Putamen (tissue), 1 donor: ENCODE measurements around the gene RPS21.

ENCODE experiments used
- DNase-seq: peaks from one replicate; pipeline ENCODE4 v3.0.0-alpha.2; 2016; ENCODE audit warnings: low spot score

RPS21 gene

DNA sequence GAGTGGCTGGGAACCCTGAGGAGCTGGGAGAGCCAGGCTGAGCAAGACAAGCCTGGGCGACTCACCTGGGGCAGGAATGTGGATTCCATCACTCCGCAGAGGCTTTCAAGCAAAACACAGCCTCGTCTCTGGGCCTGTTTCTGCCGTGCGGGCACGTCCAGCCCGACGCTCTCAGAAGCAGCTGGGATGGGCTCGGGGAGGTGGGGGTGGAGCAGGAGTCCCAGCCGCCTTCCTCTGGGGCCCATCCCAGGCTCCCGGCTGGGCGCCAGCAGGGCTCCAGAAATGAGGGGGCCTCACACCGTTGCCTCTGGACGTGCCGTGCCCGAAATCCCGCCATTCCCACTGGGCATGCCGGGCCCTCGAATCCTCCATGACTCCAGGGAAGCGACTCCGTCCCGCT lies 8.7 kb upstream of the RPS21 start:
- DNase-seq: no peak

DNA sequence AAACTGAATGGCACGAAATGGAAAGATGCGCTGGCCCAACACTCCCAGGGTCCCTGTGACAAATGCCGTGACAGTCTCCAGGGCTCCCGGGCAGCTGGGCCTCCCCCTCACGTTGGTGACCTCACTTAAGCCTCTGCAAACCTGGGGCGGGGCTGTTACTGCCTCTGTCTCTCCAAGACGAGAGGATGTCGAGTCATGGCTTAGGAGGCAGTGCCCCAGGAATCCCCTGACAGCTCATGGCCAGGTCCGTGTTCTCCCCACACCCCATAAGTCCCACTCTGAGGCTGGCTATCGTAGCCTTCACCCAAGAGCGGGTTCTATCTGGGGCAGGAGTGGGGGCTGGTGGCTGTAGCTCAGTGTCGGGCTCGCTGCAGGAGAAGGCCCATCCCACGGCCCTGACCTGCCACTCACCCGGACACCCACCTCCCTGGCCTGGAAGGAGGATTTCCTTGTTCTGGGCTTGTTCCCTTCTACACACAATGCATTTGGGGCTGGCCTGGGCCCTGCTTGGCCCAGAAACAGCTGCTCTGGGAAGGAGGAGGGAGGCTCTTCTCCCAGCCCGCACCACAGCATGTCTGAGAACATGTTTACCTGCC lies 5.6 kb upstream of the RPS21 start:
- DNase-seq: no peak

DNA sequence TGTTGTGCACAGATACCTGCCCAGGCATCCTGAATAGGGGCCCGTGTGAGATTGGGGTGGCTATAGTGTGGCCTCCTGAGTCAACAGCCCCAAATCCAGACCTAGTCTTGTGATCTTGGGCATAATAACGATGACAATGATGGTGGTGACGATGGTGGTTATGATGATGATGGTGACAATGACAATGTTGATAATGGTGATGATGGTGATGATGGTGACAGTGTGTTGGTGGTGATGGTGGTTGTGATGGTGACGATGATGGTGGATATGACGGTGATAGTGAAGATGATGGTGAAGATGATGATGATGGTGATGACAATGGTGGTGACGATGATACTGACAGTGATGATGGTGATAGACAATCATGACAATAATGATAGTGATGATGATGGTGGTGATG lies 5.1 kb upstream of the RPS21 start:
- DNase-seq: no peak

DNA sequence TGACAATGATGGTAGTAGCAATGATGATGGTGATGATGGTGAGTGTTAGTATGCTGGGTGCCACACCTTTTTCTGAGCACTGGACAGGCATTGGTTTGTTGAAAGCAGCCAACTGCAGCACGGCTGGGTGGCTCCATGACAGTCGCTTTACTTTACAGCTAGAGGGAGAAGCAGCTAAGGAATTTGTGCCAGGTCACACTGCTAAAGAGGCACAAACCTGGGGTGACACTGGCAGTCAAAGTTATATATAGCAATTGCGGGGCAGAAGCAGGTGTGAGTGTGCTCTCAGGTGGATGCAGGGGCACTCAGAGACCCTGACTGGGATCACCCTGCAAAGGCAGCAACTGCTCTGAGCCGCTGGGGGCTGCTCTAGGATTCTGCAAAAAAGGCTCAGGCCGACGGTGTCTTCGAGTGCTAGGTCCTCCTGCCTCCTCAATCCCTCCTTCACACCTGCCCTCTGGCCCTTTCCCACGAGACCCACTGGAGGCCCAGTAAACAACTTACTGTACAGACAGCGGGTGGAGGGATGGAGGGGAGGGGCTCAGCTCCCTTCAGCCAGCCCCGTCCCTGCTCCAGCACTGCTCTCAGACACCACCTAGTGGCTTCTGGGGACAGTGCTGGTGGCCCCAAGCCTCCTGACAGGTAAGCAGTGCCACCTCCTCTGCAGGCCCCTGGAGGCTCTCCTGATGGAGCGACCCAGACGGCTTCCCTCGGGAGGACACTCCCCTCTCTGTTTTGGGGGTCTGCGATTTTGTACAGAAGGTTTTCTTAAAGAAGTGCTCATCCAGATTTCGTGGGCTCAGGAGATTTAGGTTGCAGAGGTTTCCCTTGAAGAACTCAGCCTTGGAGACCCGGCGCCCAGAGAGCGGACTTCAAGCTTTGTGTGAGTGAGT lies 4.4 kb upstream of the RPS21 start:
- peak; percentile 70 for DNase-seq

DNA sequence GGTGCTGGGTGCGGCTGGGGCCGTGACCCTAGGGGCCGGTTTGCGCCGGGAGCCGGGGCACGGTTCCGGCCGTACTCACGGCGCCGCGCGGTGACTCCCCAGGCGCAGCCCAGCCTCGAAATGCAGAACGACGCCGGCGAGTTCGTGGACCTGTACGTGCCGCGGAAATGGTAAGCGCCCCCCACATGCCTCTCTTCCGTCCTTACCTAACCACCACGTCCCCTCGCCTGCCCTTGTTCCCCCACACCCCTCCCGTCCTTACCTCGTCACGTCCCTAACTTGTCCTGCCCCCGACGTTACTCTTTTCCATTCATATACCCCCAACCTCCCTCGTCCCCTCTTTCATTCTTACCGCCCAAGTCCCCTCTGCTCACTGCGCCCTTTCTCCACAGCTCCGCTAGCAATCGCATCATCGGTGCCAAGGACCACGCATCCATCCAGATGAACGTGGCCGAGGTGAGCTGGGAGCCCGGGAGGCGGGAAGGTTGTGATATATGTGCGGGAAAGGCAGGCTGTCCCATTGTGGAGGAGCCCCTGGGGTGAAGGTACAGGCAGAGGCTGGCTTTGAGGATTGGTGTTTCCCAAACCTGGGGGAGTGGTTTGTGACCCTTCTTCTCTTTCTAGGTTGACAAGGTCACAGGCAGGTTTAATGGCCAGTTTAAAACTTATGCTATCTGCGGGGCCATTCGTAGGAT lies 463 bp downstream of the RPS21 start:
- DNase-seq: no peak

DNA sequence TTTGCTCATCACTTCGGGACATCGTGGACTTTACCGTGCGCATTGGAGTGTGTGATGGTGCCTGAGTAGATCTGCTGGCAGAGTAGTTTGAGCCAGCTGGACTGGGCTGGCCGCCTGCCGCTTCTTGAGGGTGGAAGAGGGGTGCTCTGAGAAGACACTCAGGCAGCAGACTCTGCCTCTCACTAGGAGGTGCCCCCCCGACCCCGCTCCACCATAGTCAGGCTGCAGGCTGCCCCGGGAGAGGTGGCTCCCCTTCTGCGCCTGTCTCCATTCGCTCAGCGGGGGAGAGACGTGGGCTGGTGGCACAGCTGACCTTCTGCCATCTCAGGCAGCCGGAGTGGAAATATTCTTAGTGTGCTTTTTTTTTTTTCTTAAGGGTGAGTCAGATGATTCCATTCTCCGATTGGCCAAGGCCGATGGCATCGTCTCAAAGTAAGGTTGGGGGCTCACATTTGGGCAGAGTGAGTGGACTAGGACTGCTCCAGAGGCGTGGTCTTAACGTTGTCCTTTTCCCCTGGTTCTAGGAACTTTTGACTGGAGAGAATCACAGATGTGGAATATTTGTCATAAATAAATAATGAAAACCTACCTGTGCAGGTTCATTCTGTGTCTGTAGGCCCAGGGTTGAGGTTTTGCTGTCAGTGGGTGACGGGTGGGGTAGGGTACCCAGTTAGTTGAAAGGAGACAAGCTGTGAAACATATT lies 1.2 kb downstream of the RPS21 start:
- no peak for DNase-seq

DNA sequence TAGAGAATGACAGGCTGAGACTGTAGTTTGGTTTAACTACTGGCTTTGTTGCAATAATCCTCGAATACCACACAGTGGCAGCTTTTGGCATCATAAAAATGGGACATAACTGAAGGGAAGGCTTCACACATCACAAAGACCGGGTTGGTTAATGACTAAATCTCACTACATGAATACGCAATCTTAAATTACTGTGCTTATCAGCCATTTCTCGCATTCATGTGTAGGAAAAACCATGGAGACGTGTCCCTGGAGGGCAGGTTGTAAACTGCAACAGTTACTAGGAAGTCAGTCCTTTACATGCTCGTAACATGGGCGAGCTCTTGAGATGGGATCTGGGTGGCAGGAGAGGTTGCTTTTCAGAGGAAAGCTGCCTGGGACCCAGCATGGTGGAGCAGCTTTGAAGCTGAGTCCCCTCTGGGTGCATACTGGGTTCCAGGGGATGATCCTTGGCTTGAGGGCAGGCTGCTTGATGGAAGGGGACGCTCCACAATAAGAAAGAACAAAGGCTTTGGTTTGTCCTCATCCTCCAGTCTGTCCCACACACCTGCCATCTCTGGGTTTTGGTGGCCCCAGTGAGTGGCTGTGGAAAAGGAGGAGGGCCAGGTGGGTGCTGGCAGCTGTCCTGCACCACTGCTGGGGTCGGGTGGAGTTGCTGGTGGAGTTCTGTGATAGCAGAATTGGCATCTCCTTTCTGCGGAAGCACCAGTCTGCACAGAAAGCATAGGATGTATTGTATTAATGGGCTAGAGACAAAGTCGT lies 2.1 kb downstream of the RPS21 start:
- no peak for DNase-seq

DNA sequence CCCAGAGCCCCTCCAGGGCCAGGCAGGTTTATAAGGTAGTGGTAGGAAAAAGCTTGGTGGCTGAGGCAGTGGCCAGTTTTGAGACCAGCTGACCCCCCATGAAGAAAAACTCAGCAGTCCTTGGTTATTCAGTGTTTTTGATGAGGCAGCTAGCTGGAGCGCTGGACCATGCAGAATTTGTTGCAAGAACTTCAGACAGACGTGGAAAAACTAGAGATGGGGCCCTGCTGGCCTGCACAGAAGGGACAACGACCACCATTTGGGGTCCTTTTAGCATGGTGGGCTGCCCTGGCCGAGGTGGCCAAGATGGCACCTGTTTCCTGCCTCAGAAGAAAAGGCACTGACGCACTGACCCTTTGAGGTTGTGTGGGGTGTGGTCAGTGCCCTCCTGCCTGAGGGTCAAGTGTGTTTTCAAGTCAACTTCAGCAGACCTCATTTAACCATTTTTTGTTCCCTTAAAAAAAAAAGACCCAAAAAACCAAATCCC lies 2.7 kb downstream of the RPS21 start:
- no peak for DNase-seq

DNA sequence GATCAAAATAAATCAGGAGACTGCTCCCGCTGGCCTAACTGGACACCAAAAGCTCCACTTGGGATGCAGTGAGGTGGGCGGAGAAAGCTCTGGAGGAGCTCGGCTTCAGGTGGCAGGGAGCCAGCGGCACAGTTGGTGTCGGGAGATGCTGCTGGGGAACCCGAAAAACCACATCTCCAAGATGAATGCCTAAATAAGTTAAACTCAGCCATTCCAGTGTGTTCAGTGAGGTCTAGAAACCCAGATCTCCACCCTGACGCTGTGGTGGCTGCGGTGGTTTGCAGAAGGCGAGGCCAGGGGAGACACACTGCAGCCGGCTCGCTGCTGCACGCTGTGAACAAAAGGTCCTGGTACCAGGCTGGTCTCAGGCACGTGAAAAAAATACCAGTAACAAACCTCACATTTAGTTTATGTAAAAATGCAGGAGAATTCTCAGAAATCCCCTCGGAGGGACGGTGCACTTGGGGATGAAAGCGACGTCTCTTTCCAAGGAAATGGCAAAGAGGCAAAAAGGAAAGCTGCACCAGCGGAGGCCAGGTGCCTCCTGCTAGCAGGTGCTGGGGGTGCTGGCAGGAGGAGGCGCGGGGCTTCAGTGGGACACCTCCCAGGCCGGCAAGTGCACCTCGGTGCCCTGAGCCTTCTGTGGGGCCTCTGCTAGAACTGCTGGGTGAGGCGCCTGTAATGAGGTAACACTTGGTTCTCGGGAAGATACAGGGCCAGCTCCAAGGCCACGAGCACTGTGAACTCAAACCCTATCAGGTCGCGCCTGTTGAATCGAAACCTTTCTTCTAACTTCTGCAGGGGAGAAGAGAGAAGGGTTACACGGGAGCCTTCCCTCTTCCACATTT lies 3.6 kb downstream of the RPS21 start:
- DNase-seq: no peak

DNA sequence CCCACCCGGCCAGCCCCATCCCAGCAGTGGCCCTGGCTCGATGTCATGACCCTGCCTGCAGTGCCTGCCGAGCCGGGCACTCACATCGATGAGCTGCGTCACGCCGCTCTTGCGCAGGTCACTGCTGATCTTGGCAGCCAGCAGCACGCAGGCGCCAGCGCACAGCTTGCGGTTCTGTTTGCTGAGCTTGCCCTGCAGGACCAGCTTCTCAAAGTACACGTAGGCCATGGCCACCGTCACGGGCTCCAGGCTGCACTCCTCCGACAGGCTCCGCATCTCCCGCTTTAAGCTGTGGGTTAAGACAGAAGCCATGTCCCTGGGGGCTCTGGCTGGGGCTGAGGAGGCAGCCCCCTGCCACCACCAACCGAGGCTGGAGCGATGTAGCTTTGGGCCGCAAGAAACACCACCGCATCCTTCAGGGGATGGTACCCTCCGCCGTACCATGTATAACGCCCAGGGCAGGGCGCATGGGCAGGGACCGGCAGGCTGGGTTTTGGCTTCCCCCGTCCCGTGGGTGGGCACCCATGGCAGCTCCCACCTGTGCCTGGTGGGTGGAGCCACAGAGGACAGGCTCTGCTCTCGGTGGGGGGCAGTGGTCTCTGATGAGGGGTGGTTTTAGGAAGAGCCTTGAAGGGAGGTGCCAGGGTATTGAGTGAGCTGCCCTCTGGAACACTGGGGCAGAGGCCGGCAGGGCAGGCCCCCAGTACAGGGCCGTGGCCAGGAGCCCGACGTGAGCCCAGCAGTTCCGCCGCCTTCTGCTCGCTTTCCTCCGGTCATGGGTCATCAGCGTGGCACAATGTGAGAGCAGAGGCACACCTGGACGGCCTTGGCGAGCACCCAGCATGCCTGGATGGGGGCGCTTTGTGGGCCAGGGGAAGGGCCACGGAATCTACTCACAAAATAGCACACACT lies 4.5 kb downstream of the RPS21 start:
- DNase-seq: no peak

DNA sequence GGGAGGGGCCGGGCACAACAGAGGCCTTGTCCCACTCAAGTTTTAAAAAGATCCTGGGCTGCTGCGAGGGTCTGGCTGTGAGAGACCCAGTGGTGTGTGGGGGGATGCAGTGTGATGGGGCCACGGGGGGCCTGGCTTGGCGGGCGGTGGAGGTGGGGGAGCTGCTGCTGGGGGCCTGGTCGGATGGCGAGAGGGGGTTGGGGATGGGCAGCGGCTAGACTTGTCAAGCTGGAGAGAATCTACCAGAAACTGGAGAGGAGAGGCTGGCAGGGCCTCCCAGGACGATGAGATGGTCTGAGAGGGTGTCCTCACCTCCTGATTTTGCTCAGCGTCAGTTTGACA lies 5.1 kb downstream of the RPS21 start:
- no peak for DNase-seq

DNA sequence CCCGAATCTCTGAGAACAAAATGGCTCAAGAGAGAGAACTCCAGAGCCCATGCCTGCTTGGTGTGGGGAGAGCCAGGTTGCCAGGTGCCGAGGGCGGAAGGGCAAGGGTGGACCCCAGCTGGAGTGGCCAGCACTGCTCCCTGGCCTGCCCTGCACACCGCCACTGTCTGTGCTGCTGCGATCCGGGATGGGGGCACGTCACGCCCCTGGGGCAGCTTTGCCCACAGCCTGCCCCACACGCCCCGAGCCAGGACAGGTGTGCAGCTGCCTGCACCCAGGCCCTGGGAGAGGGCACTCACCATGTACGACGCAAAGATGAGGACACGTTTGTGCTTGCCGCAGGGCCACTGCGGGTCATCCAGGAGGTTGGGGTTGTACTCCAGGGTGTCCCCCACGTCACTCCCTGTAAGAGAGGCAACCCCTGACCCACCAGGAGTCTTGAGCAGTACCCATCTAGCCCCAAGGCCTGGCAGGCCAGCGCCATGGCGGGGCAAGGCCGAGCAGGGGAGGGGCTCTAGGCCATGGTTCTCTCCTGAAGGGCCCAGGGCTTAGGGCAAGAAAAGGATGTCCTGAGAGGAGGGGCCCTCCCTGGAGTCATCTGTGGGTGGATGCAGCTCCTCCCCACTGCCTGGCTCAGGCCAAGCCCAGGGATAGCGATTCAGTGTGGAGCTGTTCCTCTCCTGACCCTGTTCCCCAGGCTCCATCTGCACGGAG lies 5.9 kb downstream of the RPS21 start:
- DNase-seq: no peak

DNA sequence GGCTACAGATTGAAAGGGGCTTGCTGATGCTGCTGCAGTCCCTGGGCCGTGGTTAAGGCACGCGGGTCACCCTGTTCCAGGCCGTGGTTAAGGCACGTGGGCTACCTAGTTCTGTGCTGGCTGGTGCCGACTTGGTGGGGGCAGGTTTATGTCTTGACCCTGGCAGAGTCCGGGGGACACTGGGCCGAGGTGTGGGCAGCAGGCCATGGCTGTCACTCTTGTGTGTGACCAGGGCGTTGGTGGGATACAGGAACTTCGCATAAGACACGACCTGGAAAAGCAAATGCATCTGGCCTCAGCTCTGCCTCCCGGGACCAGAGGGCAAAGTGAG lies 6.4 kb downstream of the RPS21 start:
- no peak for DNase-seq

DNA sequence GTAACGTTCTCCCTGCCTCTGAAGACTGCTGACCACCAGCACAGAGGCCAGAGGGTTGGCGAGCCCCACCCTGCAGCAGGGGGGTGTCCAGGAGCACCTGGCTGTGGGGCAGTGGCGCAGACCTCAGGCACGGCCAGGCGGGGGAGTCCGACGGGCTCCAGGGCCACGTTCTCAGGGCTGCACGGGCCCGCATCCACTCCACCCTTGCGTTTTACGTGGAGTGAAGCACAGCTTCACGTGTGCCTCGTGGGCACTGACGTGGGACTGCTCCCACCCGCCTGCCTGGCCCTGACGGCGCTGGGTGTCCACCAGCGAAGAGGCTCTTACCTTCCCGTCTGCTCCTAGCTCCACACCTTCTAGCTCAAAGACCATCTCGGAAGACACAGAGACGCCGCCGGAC lies 6.9 kb downstream of the RPS21 start:
- no peak for DNase-seq

DNA sequence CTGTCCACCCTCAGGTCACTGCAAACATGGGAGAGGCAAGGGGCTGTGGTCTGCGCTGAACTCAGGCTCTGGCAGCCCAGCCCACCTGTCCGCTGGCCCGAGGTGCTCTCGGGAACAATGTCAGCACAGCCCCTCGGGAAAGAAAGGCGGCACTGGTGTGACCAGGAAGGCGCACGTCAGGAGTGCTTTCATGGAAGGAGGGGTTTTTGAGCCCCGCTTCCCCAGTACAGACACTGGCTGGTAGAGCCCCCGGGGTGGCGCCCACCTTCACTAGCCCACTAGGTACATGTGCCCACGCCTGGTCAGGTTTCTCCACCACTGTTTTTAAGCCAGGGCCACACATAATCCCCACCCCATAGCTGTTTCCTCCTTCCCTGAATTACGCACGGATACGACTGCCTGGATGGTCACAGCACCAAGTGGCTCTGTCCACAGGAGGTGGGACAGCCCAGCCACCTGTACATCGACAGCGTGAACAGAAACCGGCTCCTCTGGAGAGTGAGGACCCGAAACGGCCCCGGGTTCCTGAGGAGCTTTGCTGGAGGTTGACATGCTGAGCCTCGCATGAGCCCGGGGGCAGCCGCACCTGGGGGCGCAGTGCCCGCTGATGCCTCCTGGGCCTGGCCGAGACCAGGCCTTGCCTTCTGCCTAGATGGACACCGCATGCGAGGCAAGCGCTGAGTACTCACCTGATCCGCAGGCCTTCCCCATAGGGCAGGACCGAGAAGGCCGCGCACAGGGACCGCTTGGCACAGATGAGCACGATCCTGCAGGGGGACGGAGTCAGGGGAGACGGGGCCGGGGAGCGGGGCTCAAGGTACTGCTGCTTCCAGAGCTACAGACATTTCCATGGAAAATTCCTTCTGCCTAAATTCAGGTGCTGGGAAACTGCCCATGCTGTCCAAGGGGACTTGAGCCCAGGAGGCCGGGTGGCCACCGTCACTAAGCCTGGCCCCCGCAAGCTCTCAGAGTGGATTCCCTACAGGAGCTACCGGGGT lies 7.6 kb downstream of the RPS21 start:
- no peak for DNase-seq

DNA sequence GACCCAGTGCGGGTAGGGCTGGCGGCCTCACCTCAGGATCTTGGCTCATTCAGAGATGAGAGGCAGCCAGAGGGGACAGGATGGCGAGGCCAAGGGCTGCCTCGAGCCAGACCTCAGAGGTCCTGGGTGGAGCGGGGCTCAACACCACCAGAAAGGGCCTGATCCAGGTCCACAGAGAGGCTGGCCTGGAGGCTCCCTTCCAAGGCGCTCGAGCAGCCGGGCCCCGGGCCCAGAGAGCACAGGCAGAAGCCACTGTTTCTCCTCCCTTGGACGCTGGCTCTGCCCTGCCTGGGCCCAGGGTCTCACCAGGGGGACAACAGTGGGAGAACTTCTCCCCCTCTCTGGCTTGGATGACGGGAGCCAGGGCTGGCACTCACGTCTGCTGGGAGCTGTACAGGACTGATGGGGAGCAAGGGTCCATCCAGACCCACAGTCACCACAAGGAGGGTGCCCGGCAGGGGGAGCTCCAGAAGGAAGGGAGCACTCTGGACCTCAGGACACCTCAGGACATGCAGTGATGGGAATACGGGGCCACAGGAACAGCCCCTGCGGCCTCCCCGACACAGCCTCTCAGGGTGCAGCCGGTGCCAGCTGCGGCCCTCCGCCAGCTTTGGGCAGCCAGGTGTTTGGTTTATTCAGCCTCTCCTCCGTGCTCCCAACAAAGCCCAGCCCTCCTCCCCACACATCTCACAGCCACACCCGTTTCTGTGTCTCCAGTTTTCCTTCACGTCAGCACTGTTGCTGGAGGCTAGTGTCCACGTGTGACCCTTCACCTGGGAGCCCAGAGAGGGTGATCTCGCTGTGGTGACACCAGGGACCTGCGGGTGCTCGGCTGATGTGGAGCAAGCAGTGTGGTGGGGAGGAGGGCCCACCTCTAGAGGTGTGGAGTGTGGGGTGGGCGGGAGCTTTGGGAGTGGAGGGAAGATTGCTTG lies 8.7 kb downstream of the RPS21 start:
- DNase-seq: no peak
